ENCODE data around the gene HOXA4.

The HOXA4 gene

GRCh38 chr7:27130540-27131389 lies at the start of gene HOXA4:
HOXA4 (minus strand) TSS chr7:27130757; CDS start chr7:27130733, 24 bp downstream.
- DNase-seq = peak; percentile 83

- peak; percentile 68 for DNase-seq
Observed at GRCh38 chr7:27179503-27180430, 49.2 kb upstream of the HOXA4 start.

GRCh38 chr7:27179030-27179429 lies 48.5 kb upstream of the HOXA4 start:
- DNase-seq = no peak

- DNase-seq = peak; percentile 1
Observed at GRCh38 chr7:27178366-27178765, 47.8 kb upstream of the HOXA4 start.

GRCh38 chr7:27177795-27178320 lies 47.3 kb upstream of the HOXA4 start:
- no peak for DNase-seq

- DNase-seq = peak; percentile 5
Observed at GRCh38 chr7:27176962-27177794, 46.6 kb upstream of the HOXA4 start.

GRCh38 chr7:27176524-27176845 lies 45.9 kb upstream of the HOXA4 start:
- DNase-seq = no peak

GRCh38 chr7:27175626-27176523 lies 45.3 kb upstream of the HOXA4 start:
- DNase-seq = peak; percentile 7

GRCh38 chr7:27174874-27175625 lies 44.5 kb upstream of the HOXA4 start:
- peak; percentile 6 for DNase-seq

- peak; percentile 17 for DNase-seq
Observed at GRCh38 chr7:27173956-27174873, 43.7 kb upstream of the HOXA4 start, which contains the start of gene HOXA10. HOXA10 (minus strand) TSS chr7:27174320; CDS start chr7:27174306, 14 bp downstream.

GRCh38 chr7:27173511-27173955 lies 43.0 kb upstream of the HOXA4 start:
- DNase-seq = peak; percentile 29

- DNase-seq = peak; percentile 27
Observed at GRCh38 chr7:27172823-27173510, 42.4 kb upstream of the HOXA4 start.

- DNase-seq = peak; percentile 14
Observed at GRCh38 chr7:27172315-27172774, 41.8 kb upstream of the HOXA4 start.

GRCh38 chr7:27171637-27172314 lies 41.2 kb upstream of the HOXA4 start:
- peak; percentile 10 for DNase-seq

- DNase-seq = no peak
Observed at GRCh38 chr7:27171325-27171636, 40.7 kb upstream of the HOXA4 start.

GRCh38 chr7:27170426-27171324 lies 40.1 kb upstream of the HOXA4 start:
- DNase-seq = no peak
